GM21526 (cell line): Measurements from ENCODE around the gene SPINDOC.

ENCODE experiments used
- ATAC-seq: cut with Tn5 transposase; IDR thresholded peaks from one replicate; pipeline ENCODE4 v1.9.1; 2021; ENCODE audit warnings: moderate library complexity; ENCODE audit not compliant: unreplicated experiment, low FRiP score

SPINDOC gene

DNA sequence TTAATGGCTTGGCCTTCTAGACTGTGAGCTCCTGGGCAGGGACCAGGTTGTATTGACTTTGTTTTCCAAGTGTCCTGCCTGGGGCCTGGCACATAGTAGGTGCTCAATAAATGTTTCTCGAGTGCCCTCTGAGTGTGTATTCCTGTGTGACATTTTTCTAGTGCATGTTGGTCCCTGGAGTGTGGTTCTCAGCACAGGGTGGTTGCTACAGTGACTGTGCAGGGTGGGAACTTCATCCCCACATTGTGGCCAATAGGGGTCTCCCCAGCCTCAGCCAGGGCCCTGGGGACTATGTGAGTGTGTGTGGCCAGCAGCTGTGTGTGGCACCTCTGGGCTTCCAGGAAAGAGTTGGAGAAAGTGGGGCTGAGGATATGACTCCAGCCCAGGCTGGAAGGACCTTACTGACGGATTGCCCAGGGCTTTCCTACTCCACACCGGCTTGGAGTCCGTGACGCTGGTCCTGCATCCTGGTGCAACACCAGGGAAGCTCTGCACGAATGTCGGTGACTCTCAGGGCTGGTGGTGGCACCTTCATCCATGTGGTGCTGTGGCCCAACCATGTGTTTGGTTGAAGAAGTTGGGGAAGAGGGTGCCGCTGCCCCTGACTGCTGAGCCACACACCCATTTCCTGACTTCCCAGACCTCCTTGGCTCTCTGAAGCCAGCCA is 16.7 kb downstream of the SPINDOC start:
- ATAC-seq, result no peak

GRCh38 chr11:63831326-63831725 is 18.1 kb downstream of the SPINDOC start:
- ATAC-seq, result no peak

GRCh38 chr11:63832336-63832735 is 19.1 kb downstream of the SPINDOC start:
- no peak for ATAC-seq

DNA sequence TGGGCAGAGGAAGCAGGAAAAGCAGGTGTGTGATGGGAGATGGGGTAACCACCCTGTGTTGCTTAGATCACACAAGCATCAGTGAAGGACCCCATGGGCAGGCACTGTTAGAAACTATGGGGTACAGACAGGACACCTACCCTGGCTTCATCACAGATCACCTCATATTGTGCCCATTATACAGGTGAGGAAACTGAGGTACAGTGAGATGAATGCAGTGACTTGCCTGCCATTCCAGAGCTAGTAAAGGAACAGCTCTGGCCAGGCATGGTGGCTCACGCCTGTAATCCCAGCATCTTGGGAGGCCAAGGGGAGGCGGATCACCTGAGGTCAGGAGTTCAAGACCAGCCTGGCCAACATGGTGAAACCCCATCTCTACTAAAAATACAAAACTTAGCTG is 19.8 kb downstream of the SPINDOC start:
- ATAC-seq, result no peak

GRCh38 chr11:63834535-63835157 is 21.4 kb downstream of the SPINDOC start:
- ATAC-seq, result no peak

DNA sequence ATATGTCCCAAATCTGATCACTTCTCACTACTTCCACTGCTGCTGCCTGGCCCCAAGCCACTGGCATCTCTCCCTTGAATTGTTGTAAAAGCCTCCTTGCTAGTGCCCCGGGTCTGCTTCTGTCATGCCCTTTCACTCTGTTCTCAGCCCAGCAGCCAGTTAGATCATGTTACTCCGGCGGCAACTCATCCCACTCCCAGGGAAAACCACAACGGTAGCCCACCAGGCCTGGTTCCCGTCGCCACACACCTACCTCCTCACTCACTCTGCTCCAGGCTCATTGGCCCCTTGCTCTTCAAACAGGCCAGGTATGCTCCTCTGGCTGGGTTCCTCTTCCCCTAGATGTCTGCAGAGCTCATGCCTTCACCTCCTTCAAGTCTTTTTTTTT is 21.9 kb downstream of the SPINDOC start:
- ATAC-seq, result no peak

DNA sequence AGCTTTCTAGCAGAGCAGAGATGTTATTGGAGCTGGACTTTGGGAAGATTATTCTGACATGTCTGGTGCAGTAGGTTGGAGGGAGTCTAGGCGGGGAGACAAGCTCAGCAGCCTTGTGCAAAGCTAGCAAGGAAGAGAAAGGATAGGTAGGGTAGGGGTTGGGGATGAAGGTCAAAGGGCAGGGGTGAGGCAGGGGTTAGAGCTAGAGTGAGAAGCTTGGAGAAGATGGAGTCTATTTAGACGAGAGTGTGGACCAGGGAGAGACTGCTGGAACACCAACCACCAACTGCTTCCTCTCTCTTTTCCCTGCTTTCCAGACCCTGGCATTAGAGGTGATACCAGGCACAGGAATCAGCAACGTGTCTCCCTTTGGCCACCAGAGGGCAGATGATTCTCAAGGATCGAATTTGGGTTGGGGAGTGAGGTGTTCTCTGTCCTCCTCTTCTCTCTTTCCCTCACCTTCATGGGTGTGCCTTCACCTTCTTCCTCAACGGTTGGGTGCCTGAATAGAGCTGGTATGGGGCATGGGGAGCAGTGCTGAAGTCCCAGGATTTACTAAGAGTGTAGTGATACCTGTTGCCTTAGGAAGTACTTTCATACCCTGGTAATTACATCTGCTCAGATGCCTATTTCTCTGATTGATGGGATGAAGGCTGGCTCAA is 23.9 kb downstream of the SPINDOC start:
- no peak for ATAC-seq

GRCh38 chr11:63837739-63838138 is 24.5 kb downstream of the SPINDOC start:
- ATAC-seq, result no peak

- no peak for ATAC-seq
Observed at GRCh38 chr11:63838150-63838677, 25.0 kb downstream of the SPINDOC start.

- ATAC-seq, result peak; percentile 63
Observed at GRCh38 chr11:63838678-63839507, 25.6 kb downstream of the SPINDOC start, which contains the start of gene MARK2. Gene MARK2 (plus strand): TSS chr11:63839110. CDS start chr11:63839507, 397 bp downstream.

GRCh38 chr11:63839508-63840355 is 26.5 kb downstream of the SPINDOC start:
- ATAC-seq, result no peak

DNA sequence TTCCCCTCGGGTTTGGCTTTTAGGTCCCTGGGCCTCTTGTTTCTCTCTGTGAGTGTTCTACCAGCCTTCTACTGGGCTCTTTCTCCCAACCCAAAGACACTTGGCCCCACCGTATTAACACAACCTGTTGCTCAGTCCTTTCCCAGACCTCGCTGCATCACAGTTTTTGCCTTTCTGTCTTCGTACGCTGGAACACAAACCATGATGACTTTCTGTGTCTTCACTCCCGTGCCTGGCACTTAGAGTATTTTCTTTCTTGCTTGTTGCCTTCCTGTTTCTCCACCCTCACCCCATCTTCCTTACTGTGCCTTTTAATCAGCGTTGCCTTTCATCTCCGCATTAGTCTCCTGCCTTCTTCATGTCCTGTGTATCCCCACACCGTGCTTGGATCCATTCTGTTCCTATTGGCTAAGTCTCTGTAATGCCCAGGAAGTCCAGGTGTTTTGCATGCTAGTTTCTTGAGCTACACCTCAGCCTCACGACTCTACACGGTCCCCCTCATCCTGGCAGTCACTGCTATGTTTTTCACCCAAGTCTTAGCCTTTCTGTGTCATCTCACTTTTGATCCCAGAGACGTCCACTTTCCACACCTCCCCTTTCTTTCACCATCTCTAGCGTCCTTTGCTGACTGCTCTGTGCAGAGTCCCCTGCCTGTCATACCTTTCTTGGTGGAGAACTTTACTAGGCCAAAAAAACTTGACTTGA is 27.3 kb downstream of the SPINDOC start:
- ATAC-seq, result no peak

- no peak for ATAC-seq
Observed at GRCh38 chr11:63841554-63841953, 28.3 kb downstream of the SPINDOC start.

GRCh38 chr11:63843041-63843440 is 29.8 kb downstream of the SPINDOC start:
- ATAC-seq, result no peak

GRCh38 chr11:63844836-63845235 is 31.6 kb downstream of the SPINDOC start:
- no peak for ATAC-seq

GRCh38 chr11:63845303-63845702 is 32.0 kb downstream of the SPINDOC start:
- no peak for ATAC-seq

DNA sequence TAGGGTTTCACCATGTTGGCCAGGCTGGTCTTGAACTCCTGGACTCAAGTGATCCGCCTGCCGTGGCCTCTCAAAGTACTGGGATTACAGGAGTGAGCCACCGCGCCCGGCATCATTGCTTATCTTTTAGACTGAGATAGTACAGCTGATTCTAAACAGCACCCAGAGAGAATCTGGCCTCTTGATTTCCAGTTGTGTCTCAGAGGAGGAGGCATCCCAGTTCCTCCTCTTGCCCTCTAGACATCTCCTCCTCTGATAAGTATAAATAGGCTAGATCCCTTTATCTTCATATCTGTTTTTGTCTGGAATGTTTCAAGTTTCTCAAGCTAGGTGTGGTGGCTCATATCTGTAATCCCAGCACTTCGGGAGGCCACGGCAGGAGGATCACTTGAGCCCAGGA is 32.7 kb downstream of the SPINDOC start:
- no peak for ATAC-seq

GRCh38 chr11:63846897-63847296 is 33.6 kb downstream of the SPINDOC start:
- ATAC-seq, result no peak

DNA sequence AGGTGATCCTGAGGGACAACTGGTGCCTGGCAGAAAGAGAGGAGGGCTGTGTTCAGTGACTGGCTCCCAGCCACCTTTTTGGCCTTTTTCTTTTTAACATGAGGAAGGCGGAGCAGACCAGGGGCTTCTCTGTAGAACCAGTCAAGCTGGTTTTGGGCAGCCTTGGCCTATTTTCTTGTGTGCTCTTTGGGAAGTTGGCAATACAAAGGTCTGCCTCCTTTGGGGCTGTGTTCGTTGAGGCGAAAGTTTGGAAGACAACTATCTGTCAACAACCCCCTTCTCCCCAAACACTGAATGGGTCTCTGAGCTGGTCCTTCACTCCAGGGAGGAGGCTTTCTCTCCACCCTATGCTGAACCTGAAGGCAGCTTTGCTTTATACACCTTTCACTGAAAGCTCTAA is 34.1 kb downstream of the SPINDOC start:
- no peak for ATAC-seq
